Endothelial cell of umbilical vein (primary cell): ENCODE data around the gene UBD. TPM values are rescaled to one million over a fixed set of nuclear protein-coding genes. Genes with fewer than 3 reads are reported as not detected.

ENCODE experiments used
- BruUV-seq: library from RNA; stranded (reverse); fragments of 400-500 nt; replicated peaks from 2 replicates; lab custom pipeline; 2021; lab: Mats Ljungman, UMichigan
- CTCF ChIA-PET: fragments of 300-600, 350-600 bp; sonication (Branson Sonifier 250); formaldehyde crosslinking; loops from one replicate; lab custom pipeline; 2021; ENCODE audit warnings: antibody characterized with exemption, inconsistent platforms; lab: Charles Lee
- POLR2A ChIA-PET: fragments of 300-600, 350-600 bp; sonication (Branson Sonifier 250); formaldehyde crosslinking; loops from one replicate; lab custom pipeline; 2021; ENCODE audit warnings: antibody characterized with exemption, inconsistent platforms; lab: Charles Lee
- DNase-seq: peaks from one replicate; pipeline ENCODE4 v3.0.0-alpha.2; 2011; ENCODE audit warnings: low read depth, low spot score
- FAIRE-seq: peaks from 2 replicates; lab custom pipeline; 2011; peaks lifted over from hg19 to GRCh38; lab: Jason Lieb, UNC
- H2AFZ ChIP-seq: 2 replicates; pipeline ENCODE4 v1.6.0; 2012; ENCODE audit warnings: low read depth, low read length, control low read depth, inconsistent platforms
- H3K27ac ChIP-seq: 2 replicates; pipeline ENCODE4 v1.5.1; 2011; ENCODE audit warnings: low read depth, mild to moderate bottlenecking, control low read depth, low read length, moderate library complexity; ENCODE audit not compliant: insufficient read depth
- H3K27me3 ChIP-seq, 2 experiments: 2 replicates each; pipeline versions ENCODE4 v1.6.0 to v1.6.1; 2011; ENCODE audit warnings: low read length in 2 of 2, mixed read lengths in 1 of 2; ENCODE audit not compliant: control insufficient read depth in 2 of 2, insufficient read depth in 2 of 2
- H3K36me3 ChIP-seq, 2 experiments: 2 replicates in 1 of 2; 3 replicates in 1 of 2; pipeline ENCODE4 v1.5.1; 2011; ENCODE audit warnings: low read length in 2 of 2, mild to moderate bottlenecking in 1 of 2, moderate library complexity in 1 of 2; ENCODE audit not compliant: control insufficient read depth in 2 of 2, insufficient read depth in 2 of 2; ENCODE audit errors: extremely low read depth in 1 of 2
- H3K4me1 ChIP-seq: 3 replicates; pipeline ENCODE4 v1.5.1; 2011; ENCODE audit warnings: mild to moderate bottlenecking, low read length; ENCODE audit not compliant: control insufficient read depth, insufficient read depth; ENCODE audit errors: extremely low read depth
- H3K4me2 ChIP-seq: 2 replicates; pipeline ENCODE4 v1.6.1; 2011; ENCODE audit warnings: low read length, control low read depth, mixed read lengths; ENCODE audit not compliant: insufficient read depth
- H3K4me3 ChIP-seq, 3 experiments: fragments of 200-600 bp in 1 of 3; sonication (generic), shearing (Covaris generic) in 1 of 3; replicated peaks in 1 of 3; 2 replicates each; pipeline ENCODE4 v1.5.1; 2011 to 2016; ENCODE audit warnings: control low read depth in 3 of 3, low read length in 3 of 3, mild to moderate bottlenecking in 2 of 3, inconsistent platforms in 1 of 3, low read depth in 1 of 3, moderate library complexity in 1 of 3; ENCODE audit not compliant: insufficient read depth in 1 of 3
- H3K79me2 ChIP-seq: 2 replicates; pipeline ENCODE4 v1.6.0; 2012; ENCODE audit warnings: low read length, inconsistent platforms; ENCODE audit not compliant: control insufficient read depth, insufficient read depth
- H3K9ac ChIP-seq: replicated peaks from 2 replicates; pipeline ENCODE3; 2011; ENCODE audit warnings: low read length, control low read depth; ENCODE audit not compliant: insufficient read depth; ENCODE audit errors: extremely low read depth
- H3K9me1 ChIP-seq: replicated peaks from 3 replicates; pipeline ENCODE4 v1.6.0; 2011; ENCODE audit warnings: mild to moderate bottlenecking, low read length; ENCODE audit not compliant: control insufficient read depth, insufficient read depth; ENCODE audit errors: extremely low read depth
- H3K9me3 ChIP-seq: replicated peaks from 2 replicates; pipeline ENCODE4 v1.5.1; 2012; ENCODE audit warnings: low read length, inconsistent platforms; ENCODE audit not compliant: control insufficient read depth, insufficient read depth
- H4K20me1 ChIP-seq: replicated peaks from 2 replicates; pipeline ENCODE3; 2011; ENCODE audit warnings: mild to moderate bottlenecking, low read length; ENCODE audit not compliant: control insufficient read depth, insufficient read depth; ENCODE audit errors: extremely low read depth
- EZH2 ChIP-seq: IDR thresholded peaks from 2 replicates; pipeline ENCODE4 v1.6.1; 2012; ENCODE audit warnings: borderline replicate concordance, low read depth, mild to moderate bottlenecking, moderate library complexity, low read length, inconsistent platforms; ENCODE audit not compliant: severe bottlenecking
- FOS ChIP-seq: IDR thresholded peaks from 2 replicates; pipeline ENCODE4 v1.6.1; 2011; ENCODE audit warnings: mild to moderate bottlenecking, low read length, moderate library complexity, borderline replicate concordance; ENCODE audit not compliant: insufficient read depth
- GATA2 ChIP-seq: IDR thresholded peaks from 2 replicates; pipeline ENCODE4 v1.7.0; 2011; ENCODE audit warnings: low read depth, mild to moderate bottlenecking, moderate library complexity, mixed read lengths, low read length; ENCODE audit not compliant: insufficient read length, insufficient read depth
- JUN ChIP-seq: IDR thresholded peaks from 2 replicates; pipeline ENCODE4 v1.6.1; 2011; ENCODE audit warnings: borderline replicate concordance, low read depth; ENCODE audit not compliant: insufficient read length, insufficient read depth
- MYC ChIP-seq: IDR thresholded peaks from one replicate; pipeline ENCODE4 v1.6.1; 2011; ENCODE audit warnings: mild to moderate bottlenecking, low read depth, low read length
- POLR2A ChIP-seq: IDR thresholded peaks from 2 replicates; pipeline ENCODE4 v1.6.1; 2012; ENCODE audit warnings: low read depth, mild to moderate bottlenecking, control low read depth, low read length
- POLR2AphosphoS5 ChIP-seq: IDR thresholded peaks from 2 replicates; pipeline ENCODE4 v1.6.1; 2012; ENCODE audit warnings: low read depth, mild to moderate bottlenecking, control low read depth, low read length, moderate library complexity; ENCODE audit not compliant: insufficient read depth
- dilution Hi-C: fragments of 300-500 bp; cut with MboI; formaldehyde crosslinking; loops from one replicate; pipeline ENCODE4 v1.15.0; 2019; ENCODE audit warnings: low sequenced_read_pairs; ENCODE audit not compliant: extremely low pct_ligation_motif_present
- intact Hi-C: fragments of 100-400 bp; cut with micrococcal nuclease; formaldehyde crosslinking; loops from one replicate; pipeline ENCODE4 v1.10.0; 2022
- polyA plus RNA-seq, 4 experiments: library from polyadenylated mRNA; depleted of rRNA in 3 of 4; stranded (reverse) in 3 of 4; unstranded in 1 of 4; fragments of >200 nt; gene quantifications; 2 replicates each; pipeline versions ENCODE4 v1.2.1 to v1.2.3, GENCODE V29; 2011 to 2012; ENCODE audit warnings: missing spikeins in 1 of 4
- total RNA-seq: library from RNA; stranded (reverse); gene quantifications from 2 replicates; pipeline ENCODE4 v1.2.3, GENCODE V29; 2021
- TF ChIP-seq, protein P1 (sequence below): IDR thresholded peaks from 2 replicates; pipeline ENCODE4 v1.6.1; 2011; ENCODE audit not compliant: insufficient read depth, insufficient read length
- TF ChIP-seq, protein P2 (sequence below), 2 donors: IDR thresholded peaks; 1 replicate in 1 of 2; 2 replicates in 1 of 2; pipeline ENCODE4 v1.5.1; 2011; ENCODE audit warnings: low read length in 2 of 2, mild to moderate bottlenecking in 2 of 2, moderate library complexity in 2 of 2, control low read depth in 1 of 2, inconsistent platforms in 1 of 2, low read depth in 1 of 2; ENCODE audit not compliant: insufficient read depth in 1 of 2; ENCODE audit errors: extremely low read depth in 1 of 2

The UBD gene
- total and polyA plus RNA-seq, 2 donors (not counting 3 experiments of a cell fraction or from before 2014, with no cell fraction given): 0.10 to 0.31 TPM

DNA sequence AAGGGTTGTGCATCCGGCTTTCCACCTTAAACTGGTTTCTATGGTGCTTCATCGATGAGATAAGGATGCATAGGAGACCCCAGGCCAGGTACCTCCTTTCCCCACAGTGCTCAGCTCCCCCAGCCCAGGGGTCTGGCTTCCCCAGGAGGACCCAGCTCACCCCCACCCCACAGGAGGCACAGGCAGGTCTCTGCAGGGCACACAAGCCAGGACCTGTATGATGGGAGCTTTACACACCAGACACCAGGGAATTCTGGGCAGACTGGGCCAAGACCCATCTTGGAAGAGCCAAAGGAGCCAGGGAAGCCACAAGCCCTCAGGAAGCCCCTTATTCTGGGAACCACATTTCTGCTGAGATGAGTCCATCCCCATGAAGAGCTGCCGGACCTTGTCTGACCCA, 29.6 kb downstream of the UBD start:
- Histone ChIP-seq H3K9me3 (no peaks in the 10 kb centered on the region), H3K9ac (no peak overlapping the region), H3K4me2 (no peak overlapping the region), H2AFZ (no peak overlapping the region), H3K9me1 (no peaks in the 10 kb centered on the region), H4K20me1 (no peaks in the 10 kb centered on the region), H3K4me1 (no peaks in the 10 kb centered on the region), H3K27ac (no peak overlapping the region), H3K79me2 (no peaks in the 10 kb centered on the region), H3K4me3 (no peak overlapping the region), H3K36me3 (no peaks in the 10 kb centered on the region), H3K27me3 (no peaks in the 10 kb centered on the region)
- ChIA-PET POLR2A (no interaction called here), CTCF (no interaction called here)
- no TSS peak for BruUV-seq
- no peak for FAIRE-seq
- dilution Hi-C loops (no loop called here), intact Hi-C loops (loop anchor here (5.0 kb wide), 1 partner anchor 768 kb away; no protein-coding TSS in a partner anchor)
- DNase-seq: no peak
- TF ChIP-seq MYC (no peak), GATA2 (no peak), JUN (no peak), EZH2 (no peak), FOS (no peak), POLR2A (no peak), POLR2AphosphoS5 (no peak)
- TF ChIP-seq, protein P1, sequence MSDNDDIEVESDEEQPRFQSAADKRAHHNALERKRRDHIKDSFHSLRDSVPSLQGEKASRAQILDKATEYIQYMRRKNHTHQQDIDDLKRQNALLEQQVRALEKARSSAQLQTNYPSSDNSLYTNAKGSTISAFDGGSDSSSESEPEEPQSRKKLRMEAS: no peak
- TF ChIP-seq, protein P2, sequence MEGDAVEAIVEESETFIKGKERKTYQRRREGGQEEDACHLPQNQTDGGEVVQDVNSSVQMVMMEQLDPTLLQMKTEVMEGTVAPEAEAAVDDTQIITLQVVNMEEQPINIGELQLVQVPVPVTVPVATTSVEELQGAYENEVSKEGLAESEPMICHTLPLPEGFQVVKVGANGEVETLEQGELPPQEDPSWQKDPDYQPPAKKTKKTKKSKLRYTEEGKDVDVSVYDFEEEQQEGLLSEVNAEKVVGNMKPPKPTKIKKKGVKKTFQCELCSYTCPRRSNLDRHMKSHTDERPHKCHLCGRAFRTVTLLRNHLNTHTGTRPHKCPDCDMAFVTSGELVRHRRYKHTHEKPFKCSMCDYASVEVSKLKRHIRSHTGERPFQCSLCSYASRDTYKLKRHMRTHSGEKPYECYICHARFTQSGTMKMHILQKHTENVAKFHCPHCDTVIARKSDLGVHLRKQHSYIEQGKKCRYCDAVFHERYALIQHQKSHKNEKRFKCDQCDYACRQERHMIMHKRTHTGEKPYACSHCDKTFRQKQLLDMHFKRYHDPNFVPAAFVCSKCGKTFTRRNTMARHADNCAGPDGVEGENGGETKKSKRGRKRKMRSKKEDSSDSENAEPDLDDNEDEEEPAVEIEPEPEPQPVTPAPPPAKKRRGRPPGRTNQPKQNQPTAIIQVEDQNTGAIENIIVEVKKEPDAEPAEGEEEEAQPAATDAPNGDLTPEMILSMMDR (IDR thresholded peaks at IDR 0.05; ENCODE audit: extremely low read depth in 1 of 2, insufficient read depth in 1 of 2, low read depth in 1 of 2, low read length in 2 of 2): no peak
